Endothelial cell of umbilical vein (primary cell): ENCODE results near the gene ENPP3. TPM values are rescaled to one million over a fixed set of nuclear protein-coding genes. Genes with fewer than 3 reads are reported as not detected.

Source experiments
- BruUV-seq: library from RNA; stranded (reverse); fragments of 400-500 nt; replicated peaks from 2 replicates; lab custom pipeline; 2021; lab: Mats Ljungman, UMichigan
- CTCF ChIA-PET: fragments of 300-600, 350-600 bp; sonication (Branson Sonifier 250); formaldehyde crosslinking; loops from one replicate; lab custom pipeline; 2021; ENCODE audit warnings: antibody characterized with exemption, inconsistent platforms; lab: Charles Lee
- POLR2A ChIA-PET: fragments of 300-600, 350-600 bp; sonication (Branson Sonifier 250); formaldehyde crosslinking; loops from one replicate; lab custom pipeline; 2021; ENCODE audit warnings: antibody characterized with exemption, inconsistent platforms; lab: Charles Lee
- DNase-seq: peaks from one replicate; pipeline ENCODE4 v3.0.0-alpha.2; 2011; ENCODE audit warnings: low read depth, low spot score
- FAIRE-seq: peaks from 2 replicates; lab custom pipeline; 2011; peaks lifted over from hg19 to GRCh38; lab: Jason Lieb, UNC
- H2AFZ ChIP-seq: 2 replicates; pipeline ENCODE4 v1.6.0; 2012; ENCODE audit warnings: low read depth, low read length, control low read depth, inconsistent platforms
- H3K27ac ChIP-seq: 2 replicates; pipeline ENCODE4 v1.5.1; 2011; ENCODE audit warnings: low read depth, mild to moderate bottlenecking, control low read depth, low read length, moderate library complexity; ENCODE audit not compliant: insufficient read depth
- H3K27me3 ChIP-seq, 2 experiments: 2 replicates each; pipeline versions ENCODE4 v1.6.0 to v1.6.1; 2011; ENCODE audit warnings: low read length in 2 of 2, mixed read lengths in 1 of 2; ENCODE audit not compliant: control insufficient read depth in 2 of 2, insufficient read depth in 2 of 2
- H3K36me3 ChIP-seq, 2 experiments: 2 replicates in 1 of 2; 3 replicates in 1 of 2; pipeline ENCODE4 v1.5.1; 2011; ENCODE audit warnings: low read length in 2 of 2, mild to moderate bottlenecking in 1 of 2, moderate library complexity in 1 of 2; ENCODE audit not compliant: control insufficient read depth in 2 of 2, insufficient read depth in 2 of 2; ENCODE audit errors: extremely low read depth in 1 of 2
- H3K4me1 ChIP-seq: 3 replicates; pipeline ENCODE4 v1.5.1; 2011; ENCODE audit warnings: mild to moderate bottlenecking, low read length; ENCODE audit not compliant: control insufficient read depth, insufficient read depth; ENCODE audit errors: extremely low read depth
- H3K4me2 ChIP-seq: 2 replicates; pipeline ENCODE4 v1.6.1; 2011; ENCODE audit warnings: low read length, control low read depth, mixed read lengths; ENCODE audit not compliant: insufficient read depth
- H3K4me3 ChIP-seq, 3 experiments: fragments of 200-600 bp in 1 of 3; sonication (generic), shearing (Covaris generic) in 1 of 3; replicated peaks in 1 of 3; 2 replicates each; pipeline ENCODE4 v1.5.1; 2011 to 2016; ENCODE audit warnings: control low read depth in 3 of 3, low read length in 3 of 3, mild to moderate bottlenecking in 2 of 3, inconsistent platforms in 1 of 3, low read depth in 1 of 3, moderate library complexity in 1 of 3; ENCODE audit not compliant: insufficient read depth in 1 of 3
- H3K79me2 ChIP-seq: 2 replicates; pipeline ENCODE4 v1.6.0; 2012; ENCODE audit warnings: low read length, inconsistent platforms; ENCODE audit not compliant: control insufficient read depth, insufficient read depth
- H3K9ac ChIP-seq: replicated peaks from 2 replicates; pipeline ENCODE3; 2011; ENCODE audit warnings: low read length, control low read depth; ENCODE audit not compliant: insufficient read depth; ENCODE audit errors: extremely low read depth
- H3K9me1 ChIP-seq: replicated peaks from 3 replicates; pipeline ENCODE4 v1.6.0; 2011; ENCODE audit warnings: mild to moderate bottlenecking, low read length; ENCODE audit not compliant: control insufficient read depth, insufficient read depth; ENCODE audit errors: extremely low read depth
- H3K9me3 ChIP-seq: replicated peaks from 2 replicates; pipeline ENCODE4 v1.5.1; 2012; ENCODE audit warnings: low read length, inconsistent platforms; ENCODE audit not compliant: control insufficient read depth, insufficient read depth
- H4K20me1 ChIP-seq: replicated peaks from 2 replicates; pipeline ENCODE3; 2011; ENCODE audit warnings: mild to moderate bottlenecking, low read length; ENCODE audit not compliant: control insufficient read depth, insufficient read depth; ENCODE audit errors: extremely low read depth
- EZH2 ChIP-seq: IDR thresholded peaks from 2 replicates; pipeline ENCODE4 v1.6.1; 2012; ENCODE audit warnings: borderline replicate concordance, low read depth, mild to moderate bottlenecking, moderate library complexity, low read length, inconsistent platforms; ENCODE audit not compliant: severe bottlenecking
- FOS ChIP-seq: IDR thresholded peaks from 2 replicates; pipeline ENCODE4 v1.6.1; 2011; ENCODE audit warnings: mild to moderate bottlenecking, low read length, moderate library complexity, borderline replicate concordance; ENCODE audit not compliant: insufficient read depth
- GATA2 ChIP-seq: IDR thresholded peaks from 2 replicates; pipeline ENCODE4 v1.7.0; 2011; ENCODE audit warnings: low read depth, mild to moderate bottlenecking, moderate library complexity, mixed read lengths, low read length; ENCODE audit not compliant: insufficient read length, insufficient read depth
- JUN ChIP-seq: IDR thresholded peaks from 2 replicates; pipeline ENCODE4 v1.6.1; 2011; ENCODE audit warnings: borderline replicate concordance, low read depth; ENCODE audit not compliant: insufficient read length, insufficient read depth
- MAX ChIP-seq: IDR thresholded peaks from 2 replicates; pipeline ENCODE4 v1.6.1; 2011; ENCODE audit not compliant: insufficient read depth, insufficient read length
- MYC ChIP-seq: IDR thresholded peaks from one replicate; pipeline ENCODE4 v1.6.1; 2011; ENCODE audit warnings: mild to moderate bottlenecking, low read depth, low read length
- POLR2A ChIP-seq: IDR thresholded peaks from 2 replicates; pipeline ENCODE4 v1.6.1; 2012; ENCODE audit warnings: low read depth, mild to moderate bottlenecking, control low read depth, low read length
- dilution Hi-C: fragments of 300-500 bp; cut with MboI; formaldehyde crosslinking; loops from one replicate; pipeline ENCODE4 v1.15.0; 2019; ENCODE audit warnings: low sequenced_read_pairs; ENCODE audit not compliant: extremely low pct_ligation_motif_present
- intact Hi-C: fragments of 100-400 bp; cut with micrococcal nuclease; formaldehyde crosslinking; loops from one replicate; pipeline ENCODE4 v1.10.0; 2022
- polyA plus RNA-seq, 4 experiments: library from polyadenylated mRNA; depleted of rRNA in 3 of 4; stranded (reverse) in 3 of 4; unstranded in 1 of 4; fragments of >200 nt; gene quantifications; 2 replicates each; pipeline versions ENCODE4 v1.2.1 to v1.2.3, GENCODE V29; 2011 to 2012; ENCODE audit warnings: missing spikeins in 1 of 4
- total RNA-seq: library from RNA; stranded (reverse); gene quantifications from 2 replicates; pipeline ENCODE4 v1.2.3, GENCODE V29; 2021

The ENPP3 gene
- total and polyA plus RNA-seq, 2 donors (not counting 3 experiments of a cell fraction or from before 2014, with no cell fraction given), result not detected

DNA sequence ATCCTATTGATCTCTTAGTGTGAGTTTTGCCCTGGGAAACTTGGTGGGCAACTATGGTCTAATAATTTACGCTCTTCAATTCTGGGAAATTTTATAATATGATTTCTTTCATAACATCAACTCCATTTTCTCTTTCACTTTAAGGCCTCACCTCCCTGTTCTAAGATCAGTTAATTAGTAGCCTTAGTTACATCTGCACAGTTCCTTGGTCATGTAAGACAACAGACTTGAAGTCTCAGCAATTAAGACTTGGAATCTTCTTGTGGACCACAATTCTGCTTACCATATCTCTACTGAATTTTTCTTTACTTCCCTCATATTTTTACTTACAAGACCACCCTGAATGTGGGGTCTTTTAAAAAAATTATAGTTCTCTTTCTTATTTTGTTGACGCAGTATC lies 8.7 kb downstream of the ENPP3 start:
- no peaks in the 10 kb centered on the region for H3K9me3 ChIP-seq
- H3K36me3 ChIP-seq, result no peaks in the 10 kb centered on the region
- no peak overlapping the region for H3K4me2 ChIP-seq
- no peak for DNase-seq
- H3K27ac ChIP-seq, result no peak overlapping the region
- peaks cover 2 to 7% of the 10 kb centered on the region in 2 experiments for H3K27me3 ChIP-seq
- no peaks in the 10 kb centered on the region for H3K4me1 ChIP-seq
- H3K4me3 ChIP-seq, result no peak overlapping the region
- H3K79me2 ChIP-seq, result no peaks in the 10 kb centered on the region
- FAIRE-seq, result no peak
- ChIA-PET POLR2A (no interaction called here), CTCF (no interaction called here)
- no peaks in the 10 kb centered on the region for H3K9me1 ChIP-seq
- H4K20me1 ChIP-seq, result no peaks in the 10 kb centered on the region
- TF ChIP-seq MYC (no peak), EZH2 (no peak), GATA2 (no peak), MAX (no peak), POLR2A (no peak), FOS (no peak)
- H3K9ac ChIP-seq, result no peak overlapping the region
- no TSS peak for BruUV-seq
- intact Hi-C loops (no loop called here), dilution Hi-C loops (no loop called here)
- no peak overlapping the region for H2AFZ ChIP-seq

- CTCF ChIA-PET, result interaction anchor here (0.6 to 1.0 kb wide), 3 partner anchors 12 to 127 kb away, joined by 3 read pairs; no protein-coding TSS in a partner anchor
- dilution Hi-C loops, result no loop called here
Observed at GRCh38 chr6:131646249-131646670, 9.2 kb downstream of the ENPP3 start.

More at GRCh38 chr6:131646249-131646670, 9.2 kb downstream of the ENPP3 start:
- Histone ChIP-seq H3K4me3 (no peak overlapping the region), H3K27me3 (peaks cover 2 to 10% of the 10 kb centered on the region in 2 experiments), H3K36me3 (no peaks in the 10 kb centered on the region), H4K20me1 (no peaks in the 10 kb centered on the region), H3K9ac (no peak overlapping the region), H2AFZ (no peak overlapping the region), H3K4me2 (no peak overlapping the region), H3K79me2 (no peaks in the 10 kb centered on the region), H3K27ac (no peak overlapping the region), H3K9me3 (no peaks in the 10 kb centered on the region), H3K4me1 (no peaks in the 10 kb centered on the region), H3K9me1 (no peaks in the 10 kb centered on the region)
- TF ChIP-seq POLR2A (no peak), MAX (no peak), JUN (no peak), EZH2 (no peak)
- no peak for FAIRE-seq
- BruUV-seq, result no TSS peak
- DNase-seq, result no peak
- POLR2A ChIA-PET, result no interaction called here
- intact Hi-C loops, result no loop called here
